ENCODE data around the gene MYH13.

DNA sequence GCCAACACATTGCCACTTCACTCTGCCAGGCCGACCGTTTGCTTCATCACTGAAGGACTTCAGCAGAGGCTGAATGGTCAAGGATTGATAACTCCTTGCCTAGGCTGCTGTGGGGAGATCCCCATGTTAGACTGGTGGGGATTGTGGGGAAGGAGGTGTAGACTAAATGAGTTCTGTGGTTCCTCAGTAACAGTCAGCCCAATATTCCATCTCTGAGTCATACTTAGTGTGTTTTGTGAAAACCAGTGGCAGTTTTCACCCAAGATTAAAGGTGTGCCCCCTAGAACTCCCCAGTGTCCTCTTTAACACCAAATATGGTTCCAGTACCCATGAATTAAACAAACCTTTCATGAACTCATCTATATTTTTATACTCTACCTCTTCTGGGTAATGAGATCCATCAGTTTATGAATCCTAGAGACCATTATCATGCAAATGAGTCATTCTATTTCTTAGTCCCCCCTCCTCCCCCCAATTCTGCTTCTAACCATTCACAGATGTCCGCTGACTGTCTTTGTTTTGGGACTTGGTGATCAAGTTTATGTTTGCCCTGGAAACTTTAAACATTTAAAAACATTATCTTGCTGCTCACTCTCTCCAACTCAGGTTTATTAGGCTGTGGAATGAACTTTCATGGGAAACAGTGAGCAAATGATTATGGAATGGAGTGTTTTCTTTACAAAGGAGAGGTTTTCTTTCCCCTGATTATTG is 107.6 kb downstream of the MYH13 start:
- TF ChIP-seq, protein P1, sequence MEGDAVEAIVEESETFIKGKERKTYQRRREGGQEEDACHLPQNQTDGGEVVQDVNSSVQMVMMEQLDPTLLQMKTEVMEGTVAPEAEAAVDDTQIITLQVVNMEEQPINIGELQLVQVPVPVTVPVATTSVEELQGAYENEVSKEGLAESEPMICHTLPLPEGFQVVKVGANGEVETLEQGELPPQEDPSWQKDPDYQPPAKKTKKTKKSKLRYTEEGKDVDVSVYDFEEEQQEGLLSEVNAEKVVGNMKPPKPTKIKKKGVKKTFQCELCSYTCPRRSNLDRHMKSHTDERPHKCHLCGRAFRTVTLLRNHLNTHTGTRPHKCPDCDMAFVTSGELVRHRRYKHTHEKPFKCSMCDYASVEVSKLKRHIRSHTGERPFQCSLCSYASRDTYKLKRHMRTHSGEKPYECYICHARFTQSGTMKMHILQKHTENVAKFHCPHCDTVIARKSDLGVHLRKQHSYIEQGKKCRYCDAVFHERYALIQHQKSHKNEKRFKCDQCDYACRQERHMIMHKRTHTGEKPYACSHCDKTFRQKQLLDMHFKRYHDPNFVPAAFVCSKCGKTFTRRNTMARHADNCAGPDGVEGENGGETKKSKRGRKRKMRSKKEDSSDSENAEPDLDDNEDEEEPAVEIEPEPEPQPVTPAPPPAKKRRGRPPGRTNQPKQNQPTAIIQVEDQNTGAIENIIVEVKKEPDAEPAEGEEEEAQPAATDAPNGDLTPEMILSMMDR (conservative IDR thresholded peaks at IDR 0.05; ENCODE audit: low read length) = no peak
- TF ChIP-seq EZH2phosphoT487 (IDR thresholded peaks at IDR 0.05; ENCODE audit: borderline replicate concordance, low read depth, low read length) = no peak
